OCI-M1 (cell line): ENCODE measurements around the gene SPRED2.

Source experiments
- DNase-seq: peaks from one replicate; lab custom pipeline; 2025; lab: John Stamatoyannopoulos, UW

The SPRED2 gene

GRCh38 chr2:65383541-65384488 lies 48.6 kb downstream of the SPRED2 start:
- DNase-seq = peak; percentile 46

- peak; percentile 86 for DNase-seq
These were observed 49.5 kb downstream of the SPRED2 start for GRCh38 chr2:65382776-65383357.

- DNase-seq = peak; percentile 19
These were observed 50.1 kb downstream of the SPRED2 start for GRCh38 chr2:65382323-65382722.

- DNase-seq = no peak
These were observed 50.8 kb downstream of the SPRED2 start for GRCh38 chr2:65381607-65382051.

GRCh38 chr2:65380255-65380654 lies 52.1 kb downstream of the SPRED2 start:
- DNase-seq = no peak

GRCh38 chr2:65379721-65380171 lies 52.7 kb downstream of the SPRED2 start:
- no peak for DNase-seq

GRCh38 chr2:65379223-65379622 lies 53.2 kb downstream of the SPRED2 start:
- DNase-seq = no peak

GRCh38 chr2:65378290-65378689 lies 54.1 kb downstream of the SPRED2 start:
- DNase-seq = no peak

- DNase-seq = no peak
These were observed 54.7 kb downstream of the SPRED2 start for GRCh38 chr2:65377556-65378192.

- DNase-seq = no peak
These were observed 56.7 kb downstream of the SPRED2 start for GRCh38 chr2:65375723-65376122.

- no peak for DNase-seq
These were observed 57.4 kb downstream of the SPRED2 start for GRCh38 chr2:65374999-65375398.

- no peak for DNase-seq
These were observed 57.8 kb downstream of the SPRED2 start for GRCh38 chr2:65374575-65374974.

GRCh38 chr2:65373365-65373918 lies 59.0 kb downstream of the SPRED2 start:
- no peak for DNase-seq

- no peak for DNase-seq
These were observed 59.8 kb downstream of the SPRED2 start for GRCh38 chr2:65372619-65373018.

GRCh38 chr2:65371074-65371434 lies 61.3 kb downstream of the SPRED2 start:
- DNase-seq = no peak

GRCh38 chr2:65370387-65371073 lies 61.9 kb downstream of the SPRED2 start:
- peak; percentile 13 for DNase-seq

- DNase-seq = no peak
These were observed 62.4 kb downstream of the SPRED2 start for GRCh38 chr2:65369980-65370379.

GRCh38 chr2:65369574-65369973 lies 62.8 kb downstream of the SPRED2 start:
- no peak for DNase-seq

- no peak for DNase-seq
These were observed 63.9 kb downstream of the SPRED2 start for GRCh38 chr2:65368468-65368867.

- no peak for DNase-seq
These were observed 64.9 kb downstream of the SPRED2 start for GRCh38 chr2:65367524-65367923.

GRCh38 chr2:65366595-65367125 lies 65.7 kb downstream of the SPRED2 start:
- no peak for DNase-seq
